Lung (tissue), 12 donors: Measurements from ENCODE around the gene C12orf75. TPM values are rescaled to one million over a fixed set of nuclear protein-coding genes. Genes with fewer than 3 reads are reported as not detected.

Source experiments
- ATAC-seq: fragments of 200-7000 bp; cut with Tn5 transposase; one replicate; pipeline ENCODE4 v1.9.1; 2020; ENCODE audit warnings: moderate number of reproducible peaks; ENCODE audit not compliant: insufficient read depth, low FRiP score
- DNase-seq, 3 donors: peaks; one replicate each; pipeline ENCODE4 v3.0.0-alpha.2; 2013 to 2017
- H3K27ac ChIP-seq, 2 donors: one replicate each; pipeline ENCODE4 v1.5.1; 2013; ENCODE audit warnings: mild to moderate bottlenecking in 2 of 2, moderate library complexity in 2 of 2, control low read depth in 1 of 2, inconsistent platforms in 1 of 2, low read depth in 1 of 2, low read length in 1 of 2
- H3K27me3 ChIP-seq, 3 donors: one replicate each; pipeline ENCODE4 v1.5.1; 2013; ENCODE audit warnings: low read length in 2 of 3; ENCODE audit not compliant: control insufficient read depth in 3 of 3, insufficient read depth in 3 of 3
- H3K36me3 ChIP-seq, 4 donors: one replicate each; pipeline ENCODE4 v1.5.1; 2013; ENCODE audit warnings: low read length in 4 of 4, mild to moderate bottlenecking in 1 of 4, moderate library complexity in 1 of 4; ENCODE audit not compliant: control insufficient read depth in 4 of 4, insufficient read depth in 4 of 4
- H3K4me1 ChIP-seq, 5 donors: one replicate each; pipeline ENCODE4 v1.5.1; 2013; ENCODE audit warnings: low read length in 5 of 5, mild to moderate bottlenecking in 2 of 5, moderate library complexity in 1 of 5; ENCODE audit not compliant: control insufficient read depth in 5 of 5, insufficient read depth in 5 of 5
- H3K4me3 ChIP-seq: one replicate; pipeline ENCODE4 v1.5.1; 2013; ENCODE audit warnings: mild to moderate bottlenecking, control low read depth, moderate library complexity
- H3K9ac ChIP-seq, 2 donors: one replicate each; pipeline ENCODE4 v1.5.1; 2013; ENCODE audit warnings: low read length in 2 of 2, control low read depth in 1 of 2; ENCODE audit not compliant: insufficient read depth in 1 of 2
- H3K9me3 ChIP-seq, 4 donors: one replicate each; pipeline ENCODE4 v1.5.1; 2013; ENCODE audit warnings: low read length in 3 of 4, mild to moderate bottlenecking in 1 of 4, moderate library complexity in 1 of 4; ENCODE audit not compliant: control insufficient read depth in 4 of 4, insufficient read depth in 3 of 4
- CTCF ChIP-seq: IDR thresholded peaks from 2 replicates; pipeline ENCODE4 v1.5.1; 2012; ENCODE audit warnings: mild to moderate bottlenecking; ENCODE audit errors: control extremely low read depth, extremely low read depth
- WGBS, 2 donors: extraction: QIAGEN DNeasy Blood & Tissue Kit; methylation state at CpG; one replicate each; pipeline ENCODE4 v1.1.7; 2013; 5-methylcytosine and 5-hydroxymethylcytosine counted together
- polyA plus RNA-seq, 2 donors: library from polyadenylated mRNA; stranded (reverse); fragments of 200-250 nt; gene quantifications; one replicate each; pipeline ENCODE4 v1.2.1, GENCODE V29; 2013
- total RNA-seq, 2 donors: library from RNA; depleted of rRNA in 1 of 2; stranded (reverse); fragments of >200 nt in 1 of 2; gene quantifications; one replicate each; pipeline ENCODE4 v1.2.1, GENCODE V29; 2014 to 2021
- donor health status: control.
- donor health status: control.
- donor health status: Bipolar disorder and iron deficiency.
- donor health status: healthy.
- donor health status: DM: yes; HTN: yes; CAD: no.

The C12orf75 gene
- total and polyA plus RNA-seq, 4 donors = 7.0 to 26.7 (median 17.2) TPM

GRCh38 chr12:105413911-105414487 is 83.5 kb downstream of the C12orf75 start:
- 91 to 95% methylated on average over 7 of the region's 7 CpGs for WGBS, 2 donors
- TF ChIP-seq CTCF = no peak
- DNase-seq = no peak
- Histone ChIP-seq H3K4me1 (peaks cover 4 to 18% (median 9%) of the 10 kb centered on the region in 5 donors), H3K4me3 (no peak overlapping the region), H3K27ac (no peak overlapping the region), H3K27me3 (no peaks in the 10 kb centered on the region), H3K9me3 (no peaks in the 10 kb centered on the region), H3K36me3 (no peaks in the 10 kb centered on the region), H3K9ac (no peak overlapping the region)
- ATAC-seq = no peak

GRCh38 chr12:105417732-105418131 is 87.2 kb downstream of the C12orf75 start:
- Histone ChIP-seq H3K27me3 (no peaks in the 10 kb centered on the region), H3K9ac (no peak overlapping the region), H3K4me3 (no peak overlapping the region), H3K27ac (no peak overlapping the region), H3K4me1 (peaks cover 0 to 2% (median 0%) of the 10 kb centered on the region in 5 donors), H3K9me3 (no peaks in the 10 kb centered on the region), H3K36me3 (no peaks in the 10 kb centered on the region)
- no peak for TF ChIP-seq CTCF
- 41 to 45% methylated on average over 4 of the region's 4 CpGs for WGBS, 2 donors
- ATAC-seq = no peak
- DNase-seq = no peak

- Histone ChIP-seq H3K27me3 (no peaks in the 10 kb centered on the region), H3K4me1 (peaks cover 0 to 2% (median 0%) of the 10 kb centered on the region in 5 donors), H3K4me3 (no peak overlapping the region), H3K9me3 (no peaks in the 10 kb centered on the region), H3K27ac (no peak overlapping the region), H3K36me3 (no peaks in the 10 kb centered on the region), H3K9ac (no peak overlapping the region)
- 74 to 89% methylated on average over 5 of the region's 5 CpGs for WGBS, 2 donors
- peak; percentile 17 to 49 (median 46) for DNase-seq
- TF ChIP-seq CTCF = no peak
- no peak for ATAC-seq
Observed at GRCh38 chr12:105418229-105418628, 87.7 kb downstream of the C12orf75 start.

- ATAC-seq = no peak
- Histone ChIP-seq H3K9ac (no peak overlapping the region), H3K27ac (no peak overlapping the region), H3K4me1 (peaks cover 0 to 2% (median 0%) of the 10 kb centered on the region in 5 donors), H3K27me3 (no peaks in the 10 kb centered on the region), H3K36me3 (no peaks in the 10 kb centered on the region), H3K9me3 (peaks cover 0 to 1% (median 0%) of the 10 kb centered on the region in 4 donors), H3K4me3 (no peak overlapping the region)
- no peak for TF ChIP-seq CTCF
- 87 to 93% methylated on average over 7 of the region's 7 CpGs for WGBS, 2 donors
- no peak for DNase-seq
Observed at GRCh38 chr12:105418821-105419291, 88.4 kb downstream of the C12orf75 start.
